NCI-H2196 treated with DMSO at 0.1 percent for 48 hours (cell line): ENCODE data around the gene PTPRT.
A peak's percentile ranks its signal among the peaks of the same experiment; 100 is the strongest.

Source experiments
- DNase-seq: peaks from one replicate; lab custom pipeline; 2025; ENCODE audit not compliant: unreplicated experiment; lab: John Stamatoyannopoulos, UW

The PTPRT gene

DNA sequence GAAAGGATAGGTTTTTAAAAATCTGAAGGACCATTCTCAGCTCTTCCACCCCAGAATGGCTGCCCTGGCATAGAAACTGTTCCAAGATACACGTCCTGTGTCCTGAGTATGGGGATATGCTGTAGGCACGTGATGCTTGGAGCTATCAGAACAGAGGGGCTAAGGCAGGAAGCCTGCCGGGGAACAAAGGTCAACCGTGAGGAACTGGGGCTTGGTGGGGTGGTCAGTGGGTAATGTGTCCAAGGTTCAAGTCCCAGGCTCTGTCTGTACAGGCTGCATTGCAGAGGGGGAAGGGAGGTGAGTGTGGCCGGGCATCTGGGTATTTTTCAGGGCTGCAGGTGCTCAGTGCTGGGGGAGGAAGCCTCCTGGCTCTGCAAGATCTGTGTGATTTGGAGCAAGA is 1092.0 kb downstream of the PTPRT start:
- DNase-seq: no peak

DNA sequence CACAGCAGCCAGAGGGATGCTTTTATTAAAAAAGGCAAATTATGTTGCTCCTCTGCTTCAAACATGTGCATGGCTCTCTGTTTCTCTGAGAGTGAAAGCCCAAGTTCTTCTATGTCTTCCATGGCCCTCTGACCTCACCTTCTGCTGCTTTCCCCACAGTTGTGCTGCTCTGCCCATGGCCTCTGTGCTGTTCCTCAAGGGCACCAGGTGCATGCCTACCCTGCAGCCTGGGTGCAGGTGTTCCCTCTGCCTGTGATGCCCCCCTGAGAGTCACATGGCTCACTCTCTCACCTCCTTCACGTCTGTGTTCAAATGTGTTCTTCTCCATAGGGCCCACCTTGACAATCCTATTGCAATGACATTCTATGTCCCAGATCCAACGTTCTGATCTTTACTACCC is 1094.5 kb downstream of the PTPRT start:
- no peak for DNase-seq

DNA sequence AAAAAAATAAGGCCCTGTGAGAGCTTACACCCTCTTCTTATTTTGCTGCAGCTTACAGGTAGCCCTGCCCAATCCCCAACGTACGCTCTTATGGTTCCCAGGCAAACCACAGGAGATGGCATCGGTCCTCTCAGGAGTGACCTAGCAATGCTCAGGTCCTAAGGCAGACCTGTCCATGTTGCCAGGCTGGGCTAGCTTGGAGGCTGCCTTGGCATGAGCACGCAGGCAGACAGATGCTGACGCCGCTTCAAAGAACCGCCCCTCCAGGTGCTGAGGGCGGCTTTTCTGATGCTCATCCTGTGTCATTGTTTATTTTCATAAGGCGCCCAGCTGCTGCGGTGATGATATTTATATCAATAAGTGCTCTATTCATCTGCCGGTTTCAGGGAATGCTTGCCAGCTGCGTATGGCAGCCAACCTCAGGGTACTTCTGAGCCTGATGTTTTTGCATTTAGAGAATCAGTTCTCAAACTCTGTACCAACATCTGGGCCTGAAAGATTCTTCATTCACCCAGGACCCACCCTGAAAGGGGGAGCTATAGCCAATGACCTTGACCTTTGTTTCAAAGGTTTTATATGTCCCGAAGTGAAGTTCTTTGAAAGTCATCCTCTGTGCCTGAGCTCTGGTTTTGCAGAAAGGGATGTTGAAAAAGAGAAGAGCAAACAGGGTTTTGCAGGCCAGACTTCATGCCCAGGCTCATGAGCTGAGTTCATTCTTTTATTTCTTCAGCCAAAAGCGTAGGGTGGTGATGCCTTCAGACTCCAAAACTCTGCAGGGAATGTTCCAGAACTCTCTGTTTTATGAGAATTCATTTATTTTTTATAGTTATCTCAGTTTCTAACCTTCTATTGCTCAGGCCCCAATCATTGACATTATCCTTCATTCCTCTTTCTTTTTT is 1095.9 kb downstream of the PTPRT start:
- DNase-seq: peak; percentile 86

DNA sequence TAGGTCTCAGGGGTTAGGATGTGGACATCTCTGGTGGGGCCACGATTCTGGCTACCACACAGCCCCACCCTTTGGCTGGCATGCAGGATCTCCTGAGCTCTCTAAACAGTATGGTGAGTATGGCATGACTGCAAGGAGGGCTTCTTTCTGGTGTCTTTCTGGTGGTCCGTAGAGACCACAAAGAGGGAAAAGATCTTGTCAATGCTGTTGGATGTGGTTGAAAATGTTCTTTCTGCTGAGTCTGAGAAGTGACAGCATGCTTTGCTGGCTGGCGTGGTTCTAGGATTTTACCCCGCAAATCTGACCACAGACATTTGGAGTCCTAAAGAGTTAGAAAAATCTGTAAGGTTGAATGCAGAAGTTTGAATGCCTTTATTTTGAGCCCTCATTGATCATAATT is 1096.7 kb downstream of the PTPRT start:
- DNase-seq: no peak

DNA sequence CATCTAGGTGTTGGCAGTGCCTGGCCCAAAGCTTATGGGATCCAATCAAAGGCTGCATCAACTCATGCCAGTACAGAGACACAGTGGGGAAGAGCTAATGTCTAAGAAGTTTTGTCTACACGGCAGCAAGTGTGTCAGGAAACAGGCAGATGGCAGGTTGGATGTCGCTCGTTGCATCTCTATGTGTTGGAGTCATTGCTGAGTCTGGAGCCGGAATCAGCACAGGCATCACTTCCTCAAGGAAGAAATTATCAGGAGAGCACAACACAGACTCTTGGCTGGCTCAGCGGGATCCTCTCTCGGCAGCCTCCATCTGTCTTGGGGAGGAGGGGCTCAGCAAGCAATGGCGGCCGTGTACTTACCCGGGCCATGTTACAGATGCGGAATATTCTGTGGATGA is 1104.3 kb downstream of the PTPRT start:
- DNase-seq: no peak

DNA sequence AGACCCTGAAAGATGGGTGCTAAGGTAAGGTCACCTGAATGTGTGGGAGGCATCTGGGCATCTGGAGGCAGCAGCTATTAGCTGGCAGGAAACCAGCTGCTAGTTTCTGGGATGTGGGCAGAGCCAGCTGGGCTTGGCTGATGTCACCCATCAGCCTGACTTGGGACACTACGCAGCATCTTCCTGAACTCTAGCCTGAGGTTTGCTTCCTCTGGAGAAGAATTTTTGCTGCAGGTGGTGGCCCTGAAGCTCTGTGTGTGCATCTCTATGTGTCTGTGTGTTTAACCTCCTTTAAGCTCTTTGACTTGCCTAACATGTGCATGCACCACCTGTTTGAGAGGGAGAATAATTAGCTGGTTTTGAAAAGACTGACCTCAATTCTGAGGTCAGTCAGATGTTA is 1106.4 kb downstream of the PTPRT start:
- peak; percentile 12 for DNase-seq

DNA sequence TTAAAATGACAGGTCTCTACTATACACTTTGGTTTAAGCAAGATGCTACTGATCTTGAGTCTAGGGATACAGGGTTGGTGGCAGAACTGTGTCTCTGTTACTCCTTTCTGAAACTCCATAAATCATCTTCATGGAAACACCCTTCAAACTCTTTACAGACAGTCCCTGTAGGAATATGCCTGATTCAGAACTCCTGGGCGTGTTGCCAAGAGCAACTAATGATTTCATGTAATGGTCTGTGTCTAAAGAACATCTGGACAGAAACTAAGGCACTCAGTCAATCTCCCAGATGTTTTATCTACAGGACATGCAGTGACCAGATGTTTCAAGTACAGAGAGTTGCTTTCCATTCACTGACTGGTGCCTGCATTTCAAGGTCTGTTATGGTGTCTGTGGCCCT is 1107.1 kb downstream of the PTPRT start:
- DNase-seq: no peak

DNA sequence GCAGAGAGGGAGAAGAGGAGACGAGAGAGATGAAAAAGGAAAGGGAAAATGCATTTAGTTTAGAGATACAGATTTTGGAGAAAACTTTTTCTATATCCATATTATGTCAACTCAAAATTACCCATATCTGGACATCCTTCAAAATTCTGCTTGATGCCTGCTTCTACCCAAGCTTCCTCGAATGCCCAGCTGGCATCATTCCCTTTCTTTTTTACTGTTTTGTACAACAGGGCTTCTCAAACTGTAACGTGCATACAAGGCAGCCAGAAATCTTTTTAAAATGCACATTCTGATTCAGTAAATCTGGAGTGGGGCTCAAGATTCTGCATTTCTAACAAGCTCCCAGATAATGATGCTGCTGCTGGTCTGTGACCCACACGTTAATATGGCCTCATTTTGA is 1108.8 kb downstream of the PTPRT start:
- DNase-seq: no peak

DNA sequence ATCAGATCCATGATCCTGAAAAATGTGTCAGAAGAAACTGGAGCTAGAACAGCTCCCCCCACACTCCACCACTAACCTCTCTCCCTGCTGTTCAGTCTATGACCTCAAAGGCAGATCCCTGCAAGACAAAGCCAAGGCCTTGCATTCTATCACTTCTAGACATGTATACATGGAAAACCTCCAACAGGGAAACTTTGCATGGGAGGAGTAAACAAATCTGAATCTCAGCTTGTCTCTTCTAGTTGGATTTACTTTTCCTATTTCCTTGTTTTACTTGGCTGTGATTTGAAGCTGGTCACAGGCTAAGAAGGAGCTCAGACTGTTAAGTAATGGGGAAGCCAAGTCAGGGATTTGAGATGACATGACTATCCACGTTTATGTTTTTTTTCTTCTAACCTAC is 1114.8 kb downstream of the PTPRT start:
- DNase-seq: no peak

DNA sequence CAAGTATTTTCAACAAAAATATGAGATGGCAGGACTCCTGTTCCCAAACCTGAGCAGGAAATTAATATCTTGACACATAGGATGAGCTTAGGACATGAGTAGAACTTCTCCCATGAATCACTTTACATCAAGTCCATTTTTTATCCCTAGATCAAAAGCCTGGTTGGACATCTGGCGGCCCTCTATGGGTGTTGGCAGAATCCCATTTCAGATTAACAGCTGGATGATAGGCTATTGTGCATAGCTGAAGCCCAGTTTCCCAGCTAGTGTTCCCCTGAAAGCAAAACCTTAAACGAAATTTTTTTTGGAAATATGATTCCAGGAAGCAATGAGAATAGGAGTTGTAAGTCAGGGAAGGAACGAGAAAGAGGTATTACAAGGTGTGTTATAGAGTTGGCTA is 1122.1 kb downstream of the PTPRT start:
- no peak for DNase-seq

DNA sequence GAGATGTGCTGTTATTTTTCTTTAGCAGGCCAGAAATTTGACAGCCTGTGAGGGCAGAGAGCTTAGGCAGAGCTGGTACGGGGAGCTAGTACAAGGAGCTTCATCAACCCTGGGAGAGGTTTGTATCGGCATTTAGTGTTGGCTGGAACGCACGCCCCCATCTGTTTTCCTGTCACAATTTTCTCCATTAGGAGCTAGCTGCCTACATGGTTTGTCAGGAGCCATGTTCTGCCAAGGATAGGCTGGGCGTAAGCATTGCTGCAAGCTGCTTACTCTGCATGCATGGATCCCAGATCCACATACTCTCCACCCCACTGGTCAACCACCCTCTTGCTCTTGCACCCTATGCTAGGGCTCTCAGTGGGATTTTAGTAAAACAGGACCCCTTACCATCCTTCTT is 1122.5 kb downstream of the PTPRT start:
- no peak for DNase-seq

DNA sequence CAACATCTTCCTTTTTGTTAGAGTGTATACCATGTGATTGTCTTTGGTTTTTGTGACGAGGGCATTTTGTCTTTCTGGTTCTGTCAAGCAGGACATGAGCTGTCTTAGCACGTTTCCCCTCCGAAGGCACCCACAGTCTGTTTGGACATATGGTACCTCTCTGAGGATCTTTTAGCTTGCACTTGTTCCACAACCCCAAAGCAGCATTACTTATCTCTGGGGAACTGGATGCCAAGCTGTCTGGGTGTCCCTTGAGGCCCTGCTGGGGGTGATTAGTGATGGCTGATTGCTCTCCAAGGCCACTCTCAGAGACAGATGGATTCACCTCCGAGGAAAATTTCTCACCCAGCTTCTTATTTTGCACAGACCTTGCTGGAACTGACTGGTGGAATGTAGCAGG is 1126.6 kb downstream of the PTPRT start:
- DNase-seq: no peak

DNA sequence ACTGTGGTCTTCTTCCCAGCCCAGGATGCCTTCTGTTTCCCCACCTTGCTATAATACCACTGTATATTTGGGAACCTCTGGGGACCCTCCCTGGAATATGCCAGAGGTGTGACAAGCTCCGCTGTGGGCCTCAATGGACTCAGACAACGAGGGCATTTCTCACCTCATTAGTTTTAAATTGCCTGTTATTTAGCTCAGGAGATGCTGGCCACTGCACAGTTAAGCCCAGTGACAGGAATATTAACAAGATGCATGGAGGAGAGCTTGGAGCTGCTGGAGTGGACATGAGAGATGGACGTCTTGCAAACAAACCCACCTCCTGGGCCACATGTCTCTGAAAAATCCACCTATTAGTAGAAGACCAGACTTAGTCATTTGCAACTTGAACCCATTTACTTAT is 1136.4 kb downstream of the PTPRT start:
- DNase-seq: no peak

DNA sequence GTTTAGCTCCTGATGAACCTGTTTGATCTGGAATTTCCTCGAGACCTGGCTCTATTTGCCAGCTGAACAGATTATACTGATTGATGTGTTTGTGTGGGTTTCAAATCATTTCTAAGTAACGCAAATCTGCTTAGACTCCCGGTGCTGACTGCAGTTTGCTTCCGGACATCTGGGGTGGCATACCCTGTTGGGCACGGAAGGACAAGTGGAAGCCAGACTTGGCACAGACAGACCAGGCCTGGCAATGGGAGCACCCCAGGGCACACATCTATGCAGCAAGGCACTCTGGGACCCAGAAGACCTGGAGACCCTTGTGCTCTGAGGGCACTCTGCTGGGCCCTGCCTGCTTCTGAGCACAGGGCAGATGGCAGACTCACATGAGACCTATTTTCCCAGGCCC is 1137.8 kb downstream of the PTPRT start:
- DNase-seq: no peak

DNA sequence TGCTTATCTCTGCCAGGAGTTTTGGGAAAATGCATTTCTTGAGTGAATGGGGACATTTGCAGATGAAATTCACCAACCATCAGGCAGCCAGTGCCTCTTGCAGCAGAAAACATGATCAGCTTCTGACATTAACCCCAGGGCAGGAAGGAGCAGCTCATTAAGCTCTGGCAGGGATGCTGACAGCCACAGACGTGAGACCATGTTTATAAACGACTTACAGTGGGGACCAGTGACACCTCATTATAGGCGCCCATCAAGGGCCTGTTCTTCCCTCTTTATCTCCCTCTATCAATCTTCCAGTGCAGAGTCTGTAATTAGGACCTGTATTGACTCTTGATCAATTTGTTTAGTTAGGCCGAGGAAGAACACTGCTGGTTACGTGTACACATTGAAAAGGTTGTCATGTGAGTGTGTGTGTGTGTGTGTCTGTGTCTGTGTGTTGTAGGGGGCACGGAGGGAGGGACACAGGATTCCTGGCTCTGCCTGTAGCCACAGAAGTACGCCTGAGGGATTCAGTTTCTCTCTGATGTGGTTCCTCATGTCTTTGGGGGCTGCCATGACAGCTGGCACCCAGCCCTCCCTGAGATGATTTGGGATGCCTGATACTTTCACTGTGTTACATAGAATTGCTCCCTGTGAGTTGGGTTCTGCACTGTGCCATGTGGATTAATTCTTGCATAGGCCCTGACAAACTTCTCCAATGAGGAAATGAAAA is 1143.2 kb downstream of the PTPRT start:
- no peak for DNase-seq

DNA sequence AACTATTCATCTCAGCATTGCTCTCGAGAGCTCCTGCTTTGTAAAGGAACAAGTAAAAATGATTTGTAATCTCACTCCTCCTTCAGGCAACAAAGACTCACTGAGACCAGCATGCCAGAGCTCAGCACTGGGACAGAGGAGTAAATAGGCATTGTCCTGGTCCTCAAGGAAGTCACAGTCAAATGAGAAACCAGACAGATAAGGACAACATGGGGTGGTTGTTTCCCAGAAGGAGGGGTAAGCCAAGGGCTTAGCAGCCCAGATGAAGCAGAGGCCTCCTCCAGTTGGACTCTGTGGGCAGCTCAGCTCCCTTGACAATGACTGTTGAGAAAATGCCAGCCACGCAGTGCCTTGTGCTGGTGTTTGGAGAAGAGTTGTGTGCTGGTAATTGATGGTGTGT is 1145.8 kb downstream of the PTPRT start:
- no peak for DNase-seq

DNA sequence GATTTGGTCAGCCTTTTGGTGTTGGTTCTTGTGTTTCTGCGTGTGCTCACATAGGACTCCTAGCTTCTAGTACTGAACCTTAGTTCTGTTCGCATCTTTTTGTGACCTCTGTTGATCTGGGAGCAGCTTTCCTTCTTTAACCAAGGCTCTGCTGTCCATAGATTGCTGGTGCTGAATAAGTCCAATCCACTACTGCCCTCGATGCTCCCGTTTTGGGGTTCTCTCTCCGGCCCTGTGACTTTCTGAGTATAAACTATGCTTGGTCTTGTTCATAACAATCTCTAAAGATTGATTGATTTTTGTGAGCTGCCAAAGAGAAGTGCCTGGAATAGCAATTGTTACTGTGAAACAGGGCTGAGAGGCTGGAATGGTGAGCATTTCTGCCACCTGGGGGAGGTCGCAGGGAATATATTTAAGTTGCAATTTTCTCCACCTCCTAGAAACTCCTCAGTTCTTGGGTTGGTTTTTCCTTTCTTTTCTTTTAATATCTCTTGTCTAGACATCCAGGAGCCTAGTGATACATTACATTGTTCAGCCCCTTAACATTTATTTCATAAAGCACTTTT is 1148.6 kb downstream of the PTPRT start:
- no peak for DNase-seq

DNA sequence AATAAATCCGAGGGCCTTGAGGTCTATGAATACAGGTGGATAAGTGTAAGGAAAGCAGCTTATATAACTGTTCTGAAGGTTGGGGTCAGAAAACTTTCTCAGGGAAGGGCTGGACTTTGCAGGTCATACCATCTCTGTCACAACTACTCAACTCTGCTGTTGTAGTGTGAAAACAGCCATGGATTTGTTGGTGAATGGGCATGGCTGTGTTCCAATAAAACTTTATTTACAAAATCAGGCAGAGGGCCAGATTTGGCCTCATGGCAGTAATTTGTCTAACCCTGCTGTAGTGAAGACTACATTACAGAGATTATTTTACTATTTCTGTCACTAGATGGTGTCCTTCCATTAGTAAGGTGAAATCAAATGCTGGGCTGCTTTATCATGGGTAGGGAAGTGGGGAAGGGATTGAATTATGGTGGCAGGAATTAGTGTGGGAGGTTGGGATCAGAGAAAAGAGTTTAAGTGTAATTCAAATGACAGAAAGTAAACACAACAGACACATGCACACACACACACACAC is 1161.9 kb downstream of the PTPRT start:
- DNase-seq: no peak

DNA sequence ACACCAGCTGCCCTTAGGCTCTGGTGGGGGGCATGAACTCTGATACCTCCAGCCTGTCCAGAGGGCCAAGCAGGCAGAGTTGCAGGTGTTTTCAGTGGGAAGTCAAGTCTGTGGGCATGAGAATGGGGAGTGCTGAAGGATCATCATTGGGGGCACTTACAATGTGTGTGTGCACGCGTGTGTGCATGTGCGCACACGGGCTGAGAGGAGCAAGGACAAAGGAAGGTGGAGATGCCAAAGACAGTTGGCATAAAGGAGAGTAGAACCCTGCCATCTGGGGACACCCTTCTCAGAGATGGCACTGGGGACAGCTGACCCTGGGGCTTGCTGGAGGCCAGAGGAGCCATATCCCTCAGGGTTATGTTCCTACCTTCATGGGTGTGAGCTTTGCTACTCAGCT is 1163.1 kb downstream of the PTPRT start:
- DNase-seq: no peak

DNA sequence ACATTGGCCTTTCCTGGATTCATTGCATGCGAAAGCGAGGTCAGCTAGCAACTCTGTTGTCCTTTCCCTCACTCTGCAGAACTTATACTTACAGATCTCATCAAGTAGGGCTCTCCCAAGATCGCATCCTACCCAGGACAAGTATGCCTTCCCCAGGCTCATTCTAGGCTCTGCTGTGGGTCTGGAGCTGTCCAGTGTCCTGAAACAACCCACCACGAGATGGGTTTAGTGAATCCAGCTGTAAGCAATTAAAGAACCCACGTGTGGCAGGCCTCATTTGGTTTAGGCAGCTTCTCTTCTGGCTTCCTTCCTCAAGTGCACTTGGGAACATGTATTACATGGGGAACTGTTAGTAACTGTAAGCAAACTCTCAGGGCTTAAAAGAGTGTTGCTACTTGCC is 1165.1 kb downstream of the PTPRT start:
- DNase-seq: no peak
